CD14-positive monocyte (primary cell): Measurements from ENCODE around the gene TEPSIN. TPM values are rescaled to one million over a fixed set of nuclear protein-coding genes. Genes with fewer than 3 reads are reported as not detected.
A peak's percentile ranks its signal among the peaks of the same experiment; 100 is the strongest.

Experiments used
- DNase-seq, 3 donors: peaks; one replicate each; pipeline ENCODE4 v3.0.0-alpha.2; 2011 to 2022
- H2AFZ ChIP-seq: 2 replicates; pipeline ENCODE4 v1.6.0; 2012; ENCODE audit warnings: mild to moderate bottlenecking, low read depth, low read length, inconsistent platforms; ENCODE audit not compliant: insufficient read depth, poor library complexity, severe bottlenecking
- H3K27ac ChIP-seq, 2 donors: 1 replicate in 1 of 2; 2 replicates in 1 of 2; pipeline ENCODE4 v1.5.1; 2012 to 2013; ENCODE audit warnings: low read length in 2 of 2, control low read depth in 1 of 2, inconsistent platforms in 1 of 2, low read depth in 1 of 2, mild to moderate bottlenecking in 1 of 2
- H3K27me3 ChIP-seq, 2 donors: one replicate each; pipeline versions ENCODE4 v1.6.0 to v1.6.1; 2011 to 2013; ENCODE audit warnings: low read length in 2 of 2; ENCODE audit not compliant: control insufficient read depth in 2 of 2, insufficient read depth in 2 of 2
- H3K36me3 ChIP-seq, 2 donors: replicated peaks in 1 of 2; 1 replicate in 1 of 2; 2 replicates in 1 of 2; pipeline versions ENCODE4 v1.5.1 to v1.6.1; 2012 to 2013; ENCODE audit warnings: low read length in 2 of 2, control low read depth in 1 of 2, inconsistent platforms in 1 of 2, mild to moderate bottlenecking in 1 of 2; ENCODE audit not compliant: insufficient read depth in 2 of 2, control insufficient read depth in 1 of 2
- H3K4me1 ChIP-seq, 2 donors: 1 replicate in 1 of 2; 2 replicates in 1 of 2; pipeline versions ENCODE4 v1.5.1 to v1.6.1; 2012 to 2013; ENCODE audit warnings: low read length in 2 of 2, control low read depth in 1 of 2, inconsistent platforms in 1 of 2, mild to moderate bottlenecking in 1 of 2, moderate library complexity in 1 of 2; ENCODE audit not compliant: insufficient read depth in 2 of 2, control insufficient read depth in 1 of 2
- H3K4me2 ChIP-seq: replicated peaks from 2 replicates; pipeline ENCODE3; 2012; ENCODE audit warnings: low read length, moderate library complexity, mild to moderate bottlenecking; ENCODE audit not compliant: poor library complexity, severe bottlenecking; ENCODE audit errors: extremely low read depth
- H3K4me3 ChIP-seq, 3 experiments: fragments of 200-600 bp in 1 of 3; sonication (generic) in 1 of 3; replicated peaks in 1 of 3; 1 replicate in 2 of 3; 2 replicates in 1 of 3; pipeline ENCODE4 v1.5.1; 2011 to 2013; ENCODE audit warnings: low read length in 3 of 3, mild to moderate bottlenecking in 3 of 3, control low read depth in 2 of 3, low read depth in 2 of 3, inconsistent platforms in 1 of 3, moderate library complexity in 1 of 3
- H3K79me2 ChIP-seq: 2 replicates; pipeline ENCODE4 v1.6.0; 2012; ENCODE audit warnings: mild to moderate bottlenecking, control low read depth, inconsistent platforms, low read length, moderate library complexity; ENCODE audit not compliant: insufficient read depth
- H3K9ac ChIP-seq: 2 replicates; pipeline ENCODE4 v1.6.0; 2017; ENCODE audit warnings: low read length, mild to moderate bottlenecking; ENCODE audit not compliant: insufficient read depth, poor library complexity, severe bottlenecking
- H3K9me3 ChIP-seq, 2 donors: replicated peaks in 1 of 2; 1 replicate in 1 of 2; 2 replicates in 1 of 2; pipeline versions ENCODE4 v1.5.1 to v1.6.1; 2012 to 2013; ENCODE audit warnings: low read length in 2 of 2, control low read depth in 1 of 2; ENCODE audit not compliant: control insufficient read depth in 1 of 2, insufficient read depth in 1 of 2
- H4K20me1 ChIP-seq: 2 replicates; pipeline ENCODE4 v1.6.0; 2012; ENCODE audit warnings: mild to moderate bottlenecking, low read length, control low read depth, moderate library complexity; ENCODE audit not compliant: insufficient read depth
- H3K27ac Mint-ChIP-seq, 7 donors: one replicate each; pipeline ENCODE4 v1.8.0; 2020; ENCODE audit warnings: mild to moderate bottlenecking in 7 of 7, mixed read lengths in 7 of 7, moderate library complexity in 6 of 7, inconsistent platforms in 2 of 7
- H3K27me3 Mint-ChIP-seq, 3 donors: one replicate each; pipeline ENCODE4 v1.8.0; 2021 to 2022; ENCODE audit warnings: low read depth in 3 of 3, mild to moderate bottlenecking in 3 of 3, mixed read lengths in 3 of 3, moderate library complexity in 3 of 3, inconsistent platforms in 1 of 3
- H3K36me3 Mint-ChIP-seq, 2 donors: one replicate each; pipeline ENCODE4 v1.8.0; 2020; ENCODE audit warnings: mixed read lengths in 2 of 2, inconsistent platforms in 1 of 2, mild to moderate bottlenecking in 1 of 2
- H3K4me1 Mint-ChIP-seq: one replicate; pipeline ENCODE4 v1.8.0; 2020; ENCODE audit warnings: mild to moderate bottlenecking, mixed read lengths
- H3K4me3 Mint-ChIP-seq, 2 donors: one replicate each; pipeline ENCODE4 v1.8.0; 2020; ENCODE audit warnings: mild to moderate bottlenecking in 2 of 2, mixed read lengths in 2 of 2, moderate library complexity in 1 of 2
- H3K9me3 Mint-ChIP-seq, 7 donors: one replicate each; pipeline ENCODE4 v1.8.0; 2020 to 2022; ENCODE audit warnings: mixed read lengths in 7 of 7, mild to moderate bottlenecking in 6 of 7, moderate library complexity in 6 of 7, inconsistent platforms in 2 of 7
- WGBS: methylation state at CpG from one replicate; pipeline ENCODE4 v1.1.5; 2013; ENCODE audit warnings: missing lambda C conversion rate; ENCODE audit not compliant: insufficient coverage; 5-methylcytosine and 5-hydroxymethylcytosine counted together
- intact Hi-C, 2 donors: fragments of 100-400 bp; cut with micrococcal nuclease; formaldehyde crosslinking; loops; one replicate each; pipeline versions ENCODE4 v1.15.0 to v1.15.1; 2023
- polyA plus RNA-seq, 3 donors: library from polyadenylated mRNA; depleted of rRNA in 1 of 3; unstranded in 2 of 3; stranded (reverse) in 1 of 3; fragments of 300-500 nt in 2 of 3; fragments of >200 nt in 1 of 3; fragmentation: Illumina TruSeq in 2 of 3; gene quantifications; 1 replicate in 2 of 3; 2 replicates in 1 of 3; pipeline ENCODE4 v1.2.3, GENCODE V29; 2012 to 2021
- TF ChIP-seq, protein P1 (sequence below): fragments of 200-600 bp; IDR thresholded peaks from one replicate; pipeline ENCODE4 v1.8.0; 2022; ENCODE audit warnings: antibody characterized with exemption, mild to moderate bottlenecking

TEPSIN gene
- polyA plus RNA-seq, 3 donors, result 3.4 to 136 (median 4.5) TPM

GRCh38 chr17:81249223-81250040 lies 10.6 kb upstream of the TEPSIN start:
- H3K4me2 ChIP-seq, result no peak overlapping the region
- Mint-ChIP-seq H3K9me3 (peaks cover 0 to 5% (median 0%) of the 10 kb centered on the region in 7 donors), H3K27me3 (no peaks in the 10 kb centered on the region), H3K36me3 (peaks cover 58 to 84% of the 10 kb centered on the region in 2 donors), H3K27ac (no peak overlapping the region), H3K4me1 (peaks cover 7% of the 10 kb centered on the region), H3K4me3 (no peak overlapping the region)
- H4K20me1 ChIP-seq, result peaks cover 79% of the 10 kb centered on the region
- TF ChIP-seq, protein P1, sequence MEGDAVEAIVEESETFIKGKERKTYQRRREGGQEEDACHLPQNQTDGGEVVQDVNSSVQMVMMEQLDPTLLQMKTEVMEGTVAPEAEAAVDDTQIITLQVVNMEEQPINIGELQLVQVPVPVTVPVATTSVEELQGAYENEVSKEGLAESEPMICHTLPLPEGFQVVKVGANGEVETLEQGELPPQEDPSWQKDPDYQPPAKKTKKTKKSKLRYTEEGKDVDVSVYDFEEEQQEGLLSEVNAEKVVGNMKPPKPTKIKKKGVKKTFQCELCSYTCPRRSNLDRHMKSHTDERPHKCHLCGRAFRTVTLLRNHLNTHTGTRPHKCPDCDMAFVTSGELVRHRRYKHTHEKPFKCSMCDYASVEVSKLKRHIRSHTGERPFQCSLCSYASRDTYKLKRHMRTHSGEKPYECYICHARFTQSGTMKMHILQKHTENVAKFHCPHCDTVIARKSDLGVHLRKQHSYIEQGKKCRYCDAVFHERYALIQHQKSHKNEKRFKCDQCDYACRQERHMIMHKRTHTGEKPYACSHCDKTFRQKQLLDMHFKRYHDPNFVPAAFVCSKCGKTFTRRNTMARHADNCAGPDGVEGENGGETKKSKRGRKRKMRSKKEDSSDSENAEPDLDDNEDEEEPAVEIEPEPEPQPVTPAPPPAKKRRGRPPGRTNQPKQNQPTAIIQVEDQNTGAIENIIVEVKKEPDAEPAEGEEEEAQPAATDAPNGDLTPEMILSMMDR, result no peak
- H3K4me1 ChIP-seq, result peaks cover under 1 to 1% of the 10 kb centered on the region in 2 donors
- H3K9ac ChIP-seq, result no peak overlapping the region
- H3K36me3 ChIP-seq, result peaks cover 58 to 80% of the 10 kb centered on the region in 2 donors
- intact Hi-C loops, result loop anchor here in 1 of 2 donors (5.0 kb wide), 1 partner anchor 353 kb away; no protein-coding TSS in a partner anchor
- peak in 1 of 3 donors; percentile 41 for DNase-seq
- H3K27ac ChIP-seq, result no peak overlapping the region
- H2AFZ ChIP-seq, result no peak overlapping the region
- no peaks in the 10 kb centered on the region for H3K9me3 ChIP-seq
- H3K27me3 ChIP-seq, result no peaks in the 10 kb centered on the region
- 99% methylated on average over 15 of the region's 15 CpGs for WGBS
- H3K79me2 ChIP-seq, result peaks cover 19% of the 10 kb centered on the region
- no peak overlapping the region for H3K4me3 ChIP-seq

DNA sequence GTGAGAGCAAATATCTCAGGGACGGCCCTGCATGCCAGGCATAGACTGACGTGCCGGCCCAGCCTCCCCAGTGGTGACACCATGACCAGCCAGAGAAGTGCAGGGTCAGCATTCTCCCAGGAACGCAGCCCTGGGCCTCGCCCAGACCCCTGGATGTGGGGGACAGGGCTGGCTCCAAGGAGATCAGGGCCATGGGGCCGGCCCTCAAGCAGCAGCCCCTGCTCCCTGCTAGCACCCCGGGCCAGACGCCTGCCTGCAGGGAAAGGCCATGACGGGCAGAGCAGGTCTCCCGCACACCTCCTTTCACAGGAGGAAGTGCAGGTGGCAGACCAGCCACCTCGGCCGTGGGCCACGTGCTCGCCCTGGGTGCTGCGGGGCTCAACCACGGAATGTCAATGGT lies 9.8 kb upstream of the TEPSIN start:
- no peaks in the 10 kb centered on the region for H3K9me3 ChIP-seq
- Mint-ChIP-seq H3K9me3 (peaks cover 0 to 5% (median 0%) of the 10 kb centered on the region in 7 donors), H3K4me1 (peaks cover 3% of the 10 kb centered on the region), H3K36me3 (peaks cover 54 to 80% of the 10 kb centered on the region in 2 donors), H3K4me3 (no peak overlapping the region), H3K27ac (no peak overlapping the region), H3K27me3 (no peaks in the 10 kb centered on the region)
- no peak overlapping the region for H3K4me2 ChIP-seq
- TF ChIP-seq, protein P1, result no peak
- H3K79me2 ChIP-seq, result peaks cover 12% of the 10 kb centered on the region
- H3K27me3 ChIP-seq, result no peaks in the 10 kb centered on the region
- H3K4me1 ChIP-seq, result no peaks in the 10 kb centered on the region
- peaks cover 58 to 80% of the 10 kb centered on the region in 2 donors for H3K36me3 ChIP-seq
- no peak overlapping the region for H3K4me3 ChIP-seq
- WGBS, result 87% methylated on average over 16 of the region's 16 CpGs
- H4K20me1 ChIP-seq, result peaks cover 77% of the 10 kb centered on the region
- H3K9ac ChIP-seq, result no peak overlapping the region
- no peak for DNase-seq
- H3K27ac ChIP-seq, result no peak overlapping the region
- H2AFZ ChIP-seq, result no peak overlapping the region
- intact Hi-C loops, result no loop called here
